Effector CD8-positive, alpha-beta T cell (primary cell): ENCODE data around the gene MED26.
"Not testable (repeated sequence)": the region's sequence is repeated elsewhere in the genome, so short reads cannot be mapped to it uniquely, and the experiment has no call there.

Experiments used
- DNase-seq: peaks from one replicate; lab custom pipeline; 2025; lab: John Stamatoyannopoulos, UW

MED26 gene

GRCh38 chr19:16575861-16576689 is 51.9 kb downstream of the MED26 start:
- DNase-seq = no peak

GRCh38 chr19:16575282-16575681 is 52.7 kb downstream of the MED26 start:
- DNase-seq = no peak

GRCh38 chr19:16573925-16574324 is 54.1 kb downstream of the MED26 start:
- no peak for DNase-seq

GRCh38 chr19:16573296-16573695 is 54.7 kb downstream of the MED26 start:
- no peak for DNase-seq

- DNase-seq = peak; percentile 82
Observed at GRCh38 chr19:16572332-16573211, 55.4 kb downstream of the MED26 start, which contains the start of gene SLC35E1. TSS of gene SLC35E1 (minus strand) at chr19:16572415. CDS start at chr19:16572364, 51 bp downstream.

GRCh38 chr19:16571822-16572331 is 56.1 kb downstream of the MED26 start:
- DNase-seq = no peak

GRCh38 chr19:16571283-16571682 is 56.7 kb downstream of the MED26 start:
- no peak for DNase-seq

GRCh38 chr19:16569609-16570320 is 58.2 kb downstream of the MED26 start:
- DNase-seq = no peak

GRCh38 chr19:16566702-16567101 is 61.3 kb downstream of the MED26 start:
- no peak for DNase-seq

GRCh38 chr19:16566161-16566560 is 61.8 kb downstream of the MED26 start:
- peak; percentile 67 for DNase-seq

- DNase-seq = no peak
Observed at GRCh38 chr19:16564842-16565241, 63.2 kb downstream of the MED26 start.

GRCh38 chr19:16562608-16563025 is 65.4 kb downstream of the MED26 start:
- no peak for DNase-seq

GRCh38 chr19:16561382-16561781 is 66.6 kb downstream of the MED26 start:
- DNase-seq = no peak

GRCh38 chr19:16559780-16560276 is 68.2 kb downstream of the MED26 start:
- no peak for DNase-seq

- DNase-seq = no peak
Observed at GRCh38 chr19:16554776-16555175, 73.2 kb downstream of the MED26 start.

- not testable (repeated sequence) for DNase-seq
Observed at GRCh38 chr19:16551902-16552301, 76.1 kb downstream of the MED26 start.

GRCh38 chr19:16548956-16549355 is 79.0 kb downstream of the MED26 start:
- no peak for DNase-seq

- no peak for DNase-seq
Observed at GRCh38 chr19:16544473-16545231, 83.4 kb downstream of the MED26 start.

GRCh38 chr19:16543734-16544133 is 84.3 kb downstream of the MED26 start:
- not testable (repeated sequence) for DNase-seq

GRCh38 chr19:16542910-16543472 is 85.0 kb downstream of the MED26 start:
- no peak for DNase-seq
